ENCODE measurements around the gene ADAP2.

ADAP2 gene

GRCh38 chr17:30970831-30971567 lies 49.3 kb downstream of the ADAP2 start, which contains the start of gene RNF135 (continued):
- TF ChIP-seq HIC1 (tag by site-specific recombination; IDR thresholded peaks at IDR 0.05): no peak
- 0 out of 2 replicates have a peak, but pooled peaks have one; percentile 35 for TF ChIP-seq ZNF549 (tag by site-specific recombination; IDR thresholded peaks at IDR 0.05)
- peak; percentile 94 for TF ChIP-seq ZSCAN30 (tag by site-specific recombination; IDR thresholded peaks at IDR 0.05)
- no peak for TF ChIP-seq PRDM10 (tag by site-specific recombination; IDR thresholded peaks at IDR 0.05)
- no peak for TF ChIP-seq SALL2 (tag by site-specific recombination; IDR thresholded peaks at IDR 0.05; ENCODE audit: borderline replicate concordance)
- TF ChIP-seq ZNF112 (tag by site-specific recombination; IDR thresholded peaks at IDR 0.05): no peak
- no peak for TF ChIP-seq ZNF521 (tag by site-specific recombination; IDR thresholded peaks at IDR 0.05)
- no peak for TF ChIP-seq ZNF16 (tag by site-specific recombination; IDR thresholded peaks at IDR 0.05; ENCODE audit: low read depth)
- peak; percentile 58; the same call in 1 of the 2 replicates for TF ChIP-seq ZBTB20 (tag by site-specific recombination; IDR thresholded peaks at IDR 0.05)
- TF ChIP-seq SP2 (tag by site-specific recombination; IDR thresholded peaks at IDR 0.05): peak; percentile 62
- TF ChIP-seq WT1 (tag by site-specific recombination; IDR thresholded peaks at IDR 0.05): 0 out of 2 replicates have a peak, but pooled peaks have one; percentile 19
- no peak for TF ChIP-seq ZFP41 (tag by site-specific recombination; IDR thresholded peaks at IDR 0.05; ENCODE audit: borderline replicate concordance)
- peak; percentile 77 for TF ChIP-seq ZNF366 (tag by site-specific recombination; conservative IDR thresholded peaks at IDR 0.05)
- peak; percentile 8; the same call in 1 of the 2 replicates for TF ChIP-seq GLIS1 (tag by site-specific recombination; IDR thresholded peaks at IDR 0.05)
- peak; percentile 91 for TF ChIP-seq ZBTB8A (tag by site-specific recombination; IDR thresholded peaks at IDR 0.05)
- TF ChIP-seq ZXDB (tag by site-specific recombination; IDR thresholded peaks at IDR 0.05): no peak
- no peak for TF ChIP-seq ZNF610 (tag by site-specific recombination; IDR thresholded peaks at IDR 0.05; ENCODE audit: borderline replicate concordance)
- no peak for TF ChIP-seq MYNN (tag by site-specific recombination; IDR thresholded peaks at IDR 0.05; ENCODE audit: borderline replicate concordance)
- TF ChIP-seq ZBTB26 (tag by site-specific recombination; optimal IDR thresholded peaks at IDR 0.05): peak; percentile 65
- peak; percentile 76 for TF ChIP-seq SCRT2 (tag by site-specific recombination; IDR thresholded peaks at IDR 0.05)
- no peak for TF ChIP-seq ZNF654 (tag by site-specific recombination; IDR thresholded peaks at IDR 0.05; ENCODE audit: low read depth)
- peak; percentile 54; the same call in 1 of the 2 replicates for TF ChIP-seq ZNF561 (tag by site-specific recombination; IDR thresholded peaks at IDR 0.05; ENCODE audit: borderline replicate concordance)
- peak; percentile 33; the same call in 1 of the 2 replicates for TF ChIP-seq YY1 (tag by site-specific recombination; IDR thresholded peaks at IDR 0.05)
- TF ChIP-seq ZNF174 (tag by site-specific recombination; IDR thresholded peaks at IDR 0.05): 0 out of 2 replicates have a peak, but pooled peaks have one; percentile 64
- TF ChIP-seq ZNF677 (tag by site-specific recombination; IDR thresholded peaks at IDR 0.05): 0 out of 2 replicates have a peak, but pooled peaks have one; percentile 22
- no peak; the same call in 1 of the 2 replicates for TF ChIP-seq BCL11A (tag by site-specific recombination; IDR thresholded peaks at IDR 0.05; ENCODE audit: low read depth)
- TF ChIP-seq ZNF223 (tag by site-specific recombination; IDR thresholded peaks at IDR 0.05): no peak
- TF ChIP-seq ZNF292 (tag by site-specific recombination; IDR thresholded peaks at IDR 0.05; ENCODE audit: borderline replicate concordance, low read depth): no peak
- no peak for TF ChIP-seq ZNF664 (tag by site-specific recombination; IDR thresholded peaks at IDR 0.05)
- no peak for TF ChIP-seq TCF7L2 (IDR thresholded peaks at IDR 0.05; ENCODE audit: borderline replicate concordance, low read depth, low read length)
- no peak for TF ChIP-seq ZNF629 (tag by site-specific recombination; IDR thresholded peaks at IDR 0.05)
- TF ChIP-seq ZNF311 (tag by site-specific recombination; IDR thresholded peaks at IDR 0.05; ENCODE audit: borderline replicate concordance): no peak
- no peak for TF ChIP-seq ZNF391 (tag by site-specific recombination; IDR thresholded peaks at IDR 0.05; ENCODE audit: borderline replicate concordance, low read depth)
- 0 out of 2 replicates have a peak, but pooled peaks have one; percentile 14 for TF ChIP-seq ZNF335 (tag by site-specific recombination; conservative IDR thresholded peaks at IDR 0.05)
